ENCODE results near the gene RHOT2. TPM values are rescaled to one million over a fixed set of nuclear protein-coding genes. Genes with fewer than 3 reads are reported as not detected.
A peak's percentile ranks its signal among the peaks of the same experiment; 100 is the strongest.

RHOT2 gene
- total RNA-seq, 6 experiments from 2014 or later: 73.9 to 93.4 (median 84.8) TPM

GRCh38 chr16:719815-720446 is 52.0 kb downstream of the RHOT2 start:
- H3K4me1 Mint-ChIP-seq (ENCODE audit: low read depth): peaks cover 21% of the 10 kb centered on the region
- peak overlapping the region; percentile 91 for H3K4me3 Mint-ChIP-seq
- H3K9me3 Mint-ChIP-seq: no peaks in the 10 kb centered on the region
- DNase-seq: no peak
- TF ChIP-seq CTCF (IDR thresholded peaks at IDR 0.05): peak; percentile 26; the same call in 1 of the 2 replicates
- H3K27me3 Mint-ChIP-seq (ENCODE audit: insufficient read depth): peaks cover 9% of the 10 kb centered on the region
- no peaks in the 10 kb centered on the region for H3K36me3 Mint-ChIP-seq (ENCODE audit: low read depth)
- peak overlapping the region; percentile 84 for H3K27ac Mint-ChIP-seq

GRCh38 chr16:720447-720989 is 52.6 kb downstream of the RHOT2 start:
- H3K27ac Mint-ChIP-seq: peak overlapping the region; percentile 84

GRCh38 chr16:720990-721764 is 53.2 kb downstream of the RHOT2 start, which contains the start of gene ANTKMT:
ANTKMT (plus strand) TSS chr16:721146; CDS start chr16:721275, 129 bp downstream.
- H3K36me3 Mint-ChIP-seq (ENCODE audit: low read depth): no peaks in the 10 kb centered on the region
- DNase-seq: peak; percentile 50

More at GRCh38 chr16:720447-720989, 52.6 kb downstream of the RHOT2 start:
- no peaks in the 10 kb centered on the region for H3K36me3 Mint-ChIP-seq (ENCODE audit: low read depth)
- H3K4me3 Mint-ChIP-seq: peak overlapping the region; percentile 91
- no peaks in the 10 kb centered on the region for H3K9me3 Mint-ChIP-seq
- peaks cover 21% of the 10 kb centered on the region for H3K4me1 Mint-ChIP-seq (ENCODE audit: low read depth)
- H3K27me3 Mint-ChIP-seq (ENCODE audit: insufficient read depth): peaks cover 11% of the 10 kb centered on the region
- DNase-seq: peak; percentile 39
- TF ChIP-seq CTCF (IDR thresholded peaks at IDR 0.05): peak; percentile 44; the same call in 1 of the 2 replicates

GRCh38 chr16:721765-722540 is 54.0 kb downstream of the RHOT2 start:
- TF ChIP-seq CTCF (IDR thresholded peaks at IDR 0.05): no peak
- no peak for DNase-seq
- no peak overlapping the region for H3K27ac Mint-ChIP-seq
- H3K36me3 Mint-ChIP-seq (ENCODE audit: low read depth): no peaks in the 10 kb centered on the region
- H3K4me1 Mint-ChIP-seq (ENCODE audit: low read depth): peaks cover 15% of the 10 kb centered on the region
- no peaks in the 10 kb centered on the region for H3K9me3 Mint-ChIP-seq
- peaks cover 16% of the 10 kb centered on the region for H3K27me3 Mint-ChIP-seq (ENCODE audit: insufficient read depth)
- 0 out of 2 replicates have a peak overlapping the region, but pooled peaks have one; percentile 24 for H3K4me3 Mint-ChIP-seq

More at GRCh38 chr16:720990-721764, 53.2 kb downstream of the RHOT2 start, which contains the start of gene ANTKMT:
- H3K27ac Mint-ChIP-seq: peak within 1 kb of the TSS; percentile 84
- peaks cover 19% of the 10 kb centered on the region for H3K4me1 Mint-ChIP-seq (ENCODE audit: low read depth)
- no peaks in the 10 kb centered on the region for H3K9me3 Mint-ChIP-seq
- peaks cover 16% of the 10 kb centered on the region for H3K27me3 Mint-ChIP-seq (ENCODE audit: insufficient read depth)
- 0 out of 2 replicates have a peak, but pooled peaks have one; percentile 3 for TF ChIP-seq CTCF (IDR thresholded peaks at IDR 0.05)
- peak within 1 kb of the TSS; percentile 91 for H3K4me3 Mint-ChIP-seq

All from HFFc6 (cell line).